CD8-positive, alpha-beta memory T cell (primary cell): Measurements from ENCODE around the gene IL6ST. TPM values are rescaled to one million over a fixed set of nuclear protein-coding genes. Genes with fewer than 3 reads are reported as not detected.
A peak's percentile ranks its signal among the peaks of the same experiment; 100 is the strongest.

Experiments used
- CTCF ChIA-PET: fragments of 350-600 bp; sonication (Branson Sonifier 250); formaldehyde crosslinking; loops from one replicate; lab custom pipeline; 2021; ENCODE audit warnings: antibody characterized with exemption; lab: Charles Lee
- POLR2A ChIA-PET: fragments of 350-600 bp; sonication (Branson Sonifier 250); formaldehyde crosslinking; loops from one replicate; lab custom pipeline; 2021; ENCODE audit warnings: antibody characterized with exemption; lab: Charles Lee
- DNase-seq, 5 donors: peaks; one replicate each; pipeline versions ENCODE4 v3.0.0 to v3.0.0-alpha.2; 2020 to 2022; ENCODE audit warnings: mixed read lengths in 1 of 5
- H3K27ac ChIP-seq: one replicate; pipeline ENCODE4 v1.7.0; 2013; ENCODE audit warnings: low read depth, mild to moderate bottlenecking, low read length, moderate library complexity
- H3K27me3 ChIP-seq: 2 replicates; pipeline ENCODE4 v1.7.0; 2013; ENCODE audit warnings: low read length, mild to moderate bottlenecking; ENCODE audit not compliant: insufficient read depth, poor library complexity, severe bottlenecking
- H3K36me3 ChIP-seq: 2 replicates; pipeline ENCODE4 v1.7.0; 2013; ENCODE audit warnings: mild to moderate bottlenecking, low read length, moderate library complexity; ENCODE audit not compliant: insufficient read depth
- H3K4me1 ChIP-seq: 2 replicates; pipeline ENCODE4 v1.7.0; 2013; ENCODE audit warnings: mild to moderate bottlenecking, low read length, moderate library complexity; ENCODE audit not compliant: insufficient read depth
- H3K4me3 ChIP-seq: 2 replicates; pipeline ENCODE4 v1.7.0; 2013; ENCODE audit warnings: mild to moderate bottlenecking, low read length
- H3K9me3 ChIP-seq: 2 replicates; pipeline ENCODE4 v1.7.0; 2013; ENCODE audit warnings: mild to moderate bottlenecking, low read length
- H3K27ac Mint-ChIP-seq, 8 donors: one replicate each; pipeline ENCODE4 v1.8.0; 2020 to 2021; ENCODE audit warnings: mixed read lengths in 8 of 8, mild to moderate bottlenecking in 6 of 8, inconsistent platforms in 3 of 8, moderate library complexity in 3 of 8
- H3K27me3 Mint-ChIP-seq, 2 donors: one replicate each; pipeline ENCODE4 v1.8.0; 2020 to 2021; ENCODE audit warnings: mixed read lengths in 2 of 2, mild to moderate bottlenecking in 1 of 2, moderate library complexity in 1 of 2
- H3K36me3 Mint-ChIP-seq, 3 donors: one replicate each; pipeline ENCODE4 v1.8.0; 2020 to 2021; ENCODE audit warnings: mixed read lengths in 3 of 3, inconsistent platforms in 1 of 3, mild to moderate bottlenecking in 1 of 3
- H3K4me1 Mint-ChIP-seq, 3 donors: one replicate each; pipeline ENCODE4 v1.8.0; 2020 to 2021; ENCODE audit warnings: mixed read lengths in 3 of 3, inconsistent platforms in 1 of 3, mild to moderate bottlenecking in 1 of 3
- H3K4me3 Mint-ChIP-seq, 7 donors: one replicate each; pipeline ENCODE4 v1.8.0; 2020 to 2021; ENCODE audit warnings: mixed read lengths in 7 of 7, mild to moderate bottlenecking in 6 of 7, moderate library complexity in 4 of 7, inconsistent platforms in 2 of 7
- H3K9me3 Mint-ChIP-seq, 5 donors: one replicate each; pipeline ENCODE4 v1.8.0; 2020 to 2022; ENCODE audit warnings: mixed read lengths in 5 of 5, mild to moderate bottlenecking in 3 of 5, moderate library complexity in 2 of 5, inconsistent platforms in 1 of 5
- polyA plus RNA-seq: library from polyadenylated mRNA; unstranded; fragments of 300-500 nt; fragmentation: Illumina TruSeq; gene quantifications from one replicate; pipeline ENCODE4 v1.2.3, GENCODE V29; 2021
- total RNA-seq, 2 experiments: library from RNA; stranded (reverse); gene quantifications; one replicate each; pipeline ENCODE4 v1.2.3, GENCODE V29; 2021

The IL6ST gene
- total and polyA plus RNA-seq, 3 experiments from 2014 or later: 18.1 to 60.0 (median 52.2) TPM

- no peak overlapping the region for H3K4me3 Mint-ChIP-seq
- POLR2A ChIA-PET: no interaction called here
- H3K27me3 ChIP-seq: no peaks in the 10 kb centered on the region
Measured at GRCh38 chr5:55917402-55918086, 77.2 kb downstream of the IL6ST start.

GRCh38 chr5:55916986-55917385 is 77.8 kb downstream of the IL6ST start:
- H3K27me3 Mint-ChIP-seq: no peaks in the 10 kb centered on the region
- H3K27me3 ChIP-seq: no peaks in the 10 kb centered on the region
- no peak overlapping the region for H3K27ac Mint-ChIP-seq
- H3K4me1 Mint-ChIP-seq: peaks cover 4 to 14% (median 5%) of the 10 kb centered on the region in 3 donors
- no peaks in the 10 kb centered on the region for H3K9me3 Mint-ChIP-seq
- DNase-seq: no peak
- H3K36me3 ChIP-seq: no peaks in the 10 kb centered on the region
- H3K27ac ChIP-seq: no peak overlapping the region
- no peak overlapping the region for H3K4me3 Mint-ChIP-seq
- H3K4me3 ChIP-seq: no peak overlapping the region
- H3K4me1 ChIP-seq: peaks cover 11% of the 10 kb centered on the region
- POLR2A ChIA-PET: no interaction called here
- CTCF ChIA-PET: no interaction called here
- H3K36me3 Mint-ChIP-seq: no peaks in the 10 kb centered on the region
- H3K9me3 ChIP-seq: no peaks in the 10 kb centered on the region

More at GRCh38 chr5:55917402-55918086, 77.2 kb downstream of the IL6ST start:
- H3K4me1 Mint-ChIP-seq: peaks cover 4 to 14% (median 5%) of the 10 kb centered on the region in 3 donors
- Histone ChIP-seq H3K4me1 (peaks cover 11% of the 10 kb centered on the region), H3K36me3 (no peaks in the 10 kb centered on the region), H3K4me3 (no peak overlapping the region), H3K9me3 (no peaks in the 10 kb centered on the region), H3K27ac (no peak overlapping the region)
- DNase-seq: no peak
- H3K9me3 Mint-ChIP-seq: no peaks in the 10 kb centered on the region
- H3K27ac Mint-ChIP-seq: no peak overlapping the region
- no peaks in the 10 kb centered on the region for H3K36me3 Mint-ChIP-seq
- no peaks in the 10 kb centered on the region for H3K27me3 Mint-ChIP-seq
- CTCF ChIA-PET: no interaction called here

GRCh38 chr5:55915783-55916182 is 79.0 kb downstream of the IL6ST start:
- peaks cover 4 to 14% (median 5%) of the 10 kb centered on the region in 3 donors for H3K4me1 Mint-ChIP-seq
- ChIA-PET CTCF (no interaction called here), POLR2A (no interaction called here)
- Histone ChIP-seq H3K4me3 (no peak overlapping the region), H3K4me1 (peaks cover 11% of the 10 kb centered on the region), H3K27ac (no peak overlapping the region), H3K27me3 (no peaks in the 10 kb centered on the region), H3K36me3 (no peaks in the 10 kb centered on the region), H3K9me3 (no peaks in the 10 kb centered on the region)
- no peaks in the 10 kb centered on the region for H3K9me3 Mint-ChIP-seq
- DNase-seq: no peak
- peaks cover 0 to 3% of the 10 kb centered on the region in 2 donors for H3K27me3 Mint-ChIP-seq
- no peak overlapping the region for H3K27ac Mint-ChIP-seq
- H3K4me3 Mint-ChIP-seq: no peak overlapping the region
- H3K36me3 Mint-ChIP-seq: no peaks in the 10 kb centered on the region

GRCh38 chr5:55914971-55915370 is 79.8 kb downstream of the IL6ST start:
- Mint-ChIP-seq H3K36me3 (no peaks in the 10 kb centered on the region), H3K9me3 (no peaks in the 10 kb centered on the region), H3K4me1 (peaks cover 4 to 11% (median 5%) of the 10 kb centered on the region in 3 donors), H3K27me3 (peaks cover 0 to 3% of the 10 kb centered on the region in 2 donors), H3K27ac (peak overlapping the region in 1 of 8 donors; percentile 21), H3K4me3 (no peak overlapping the region)
- no peak overlapping the region for H3K27ac ChIP-seq
- ChIA-PET CTCF (no interaction called here), POLR2A (no interaction called here)
- H3K4me1 ChIP-seq: peaks cover 11% of the 10 kb centered on the region
- H3K4me3 ChIP-seq: no peak overlapping the region
- no peaks in the 10 kb centered on the region for H3K27me3 ChIP-seq
- no peak for DNase-seq
- no peaks in the 10 kb centered on the region for H3K9me3 ChIP-seq
- H3K36me3 ChIP-seq: no peaks in the 10 kb centered on the region

- POLR2A ChIA-PET: no interaction called here
- Histone ChIP-seq H3K27me3 (no peaks in the 10 kb centered on the region), H3K4me1 (no peaks in the 10 kb centered on the region), H3K27ac (no peak overlapping the region), H3K4me3 (no peak overlapping the region), H3K9me3 (no peaks in the 10 kb centered on the region), H3K36me3 (no peaks in the 10 kb centered on the region)
- no peak overlapping the region for H3K27ac Mint-ChIP-seq
- no peaks in the 10 kb centered on the region for H3K9me3 Mint-ChIP-seq
- H3K27me3 Mint-ChIP-seq: peaks cover 0 to 3% of the 10 kb centered on the region in 2 donors
- H3K36me3 Mint-ChIP-seq: no peaks in the 10 kb centered on the region
- DNase-seq: no peak
- CTCF ChIA-PET: interaction anchor here (0.7 kb wide), 1 partner anchor 9 kb away, joined by 3 read pairs; no protein-coding TSS in a partner anchor
- H3K4me3 Mint-ChIP-seq: no peak overlapping the region
- no peaks in the 10 kb centered on the region for H3K4me1 Mint-ChIP-seq
Measured at GRCh38 chr5:55913466-55914413, 81.0 kb downstream of the IL6ST start.

GRCh38 chr5:55911784-55912653 is 82.7 kb downstream of the IL6ST start:
- ChIA-PET CTCF (no interaction called here), POLR2A (interaction anchor here (0.5 kb wide), 1 partner anchor 237 kb away, joined by 5 read pairs; no protein-coding TSS in a partner anchor)
- Mint-ChIP-seq H3K27me3 (peaks cover 0 to 3% of the 10 kb centered on the region in 2 donors), H3K27ac (no peak overlapping the region), H3K9me3 (no peaks in the 10 kb centered on the region), H3K4me1 (no peaks in the 10 kb centered on the region), H3K4me3 (no peak overlapping the region), H3K36me3 (no peaks in the 10 kb centered on the region)
- no peaks in the 10 kb centered on the region for H3K36me3 ChIP-seq
- H3K27me3 ChIP-seq: no peaks in the 10 kb centered on the region
- DNase-seq: no peak
- H3K9me3 ChIP-seq: no peaks in the 10 kb centered on the region
- H3K27ac ChIP-seq: no peak overlapping the region
- H3K4me3 ChIP-seq: no peak overlapping the region
- H3K4me1 ChIP-seq: no peaks in the 10 kb centered on the region

- H3K27me3 ChIP-seq: no peaks in the 10 kb centered on the region
- ChIA-PET POLR2A (no interaction called here), CTCF (no interaction called here)
- H3K36me3 Mint-ChIP-seq: no peaks in the 10 kb centered on the region
- peaks cover 0 to 5% of the 10 kb centered on the region in 2 donors for H3K27me3 Mint-ChIP-seq
- H3K4me1 ChIP-seq: peaks cover 2% of the 10 kb centered on the region
- no peak overlapping the region for H3K27ac Mint-ChIP-seq
- H3K27ac ChIP-seq: no peak overlapping the region
- DNase-seq: no peak
- H3K36me3 ChIP-seq: no peaks in the 10 kb centered on the region
- no peak overlapping the region for H3K4me3 Mint-ChIP-seq
- H3K4me3 ChIP-seq: no peak overlapping the region
- no peaks in the 10 kb centered on the region for H3K9me3 Mint-ChIP-seq
- H3K4me1 Mint-ChIP-seq: peaks cover 10 to 20% (median 17%) of the 10 kb centered on the region in 3 donors
- no peaks in the 10 kb centered on the region for H3K9me3 ChIP-seq
Measured at GRCh38 chr5:55908804-55909203, 86.0 kb downstream of the IL6ST start.
